CD4-positive, alpha-beta T cell (primary cell): ENCODE measurements around the gene CPLANE1. TPM values are rescaled to one million over a fixed set of nuclear protein-coding genes. Genes with fewer than 3 reads are reported as not detected.

Experiments
- ATAC-seq: fragments of 200-7000 bp; cut with Tn5 transposase; one replicate; pipeline ENCODE4 v1.10.0; 2022; ENCODE audit warnings: mild to moderate bottlenecking; ENCODE audit not compliant: poor library complexity
- CTCF ChIA-PET: fragments of 350-600 bp; sonication (Branson Sonifier 250); formaldehyde crosslinking; loops from one replicate; lab custom pipeline; 2021; ENCODE audit warnings: antibody characterized with exemption, inconsistent platforms; lab: Charles Lee
- POLR2A ChIA-PET: fragments of 350-600 bp; sonication (Branson Sonifier 250); formaldehyde crosslinking; loops from one replicate; lab custom pipeline; 2021; ENCODE audit warnings: antibody characterized with exemption, inconsistent platforms; lab: Charles Lee
- DNase-seq, 14 experiments: peaks; one replicate each; pipeline ENCODE4 v3.0.0-alpha.2; 2013 to 2020; ENCODE audit warnings: mixed read lengths in 2 of 14
- H3K27ac ChIP-seq, 2 donors: one replicate each; pipeline versions ENCODE4 v1.5.1 to v1.7.0; 2013; ENCODE audit warnings: low read length in 2 of 2, low read depth in 1 of 2, mild to moderate bottlenecking in 1 of 2
- H3K27me3 ChIP-seq, 2 experiments: 1 replicate in 1 of 2; 2 replicates in 1 of 2; pipeline versions ENCODE4 v1.6.1 to v1.7.0; 2013; ENCODE audit warnings: low read length in 2 of 2, control low read depth in 1 of 2, mild to moderate bottlenecking in 1 of 2, moderate library complexity in 1 of 2; ENCODE audit not compliant: insufficient read depth in 2 of 2, control insufficient read depth in 1 of 2
- H3K36me3 ChIP-seq: one replicate; pipeline ENCODE4 v1.6.1; 2013; ENCODE audit warnings: low read length, control low read depth; ENCODE audit not compliant: insufficient read depth
- H3K4me1 ChIP-seq: one replicate; pipeline ENCODE4 v1.6.1; 2013; ENCODE audit warnings: low read length, control low read depth; ENCODE audit not compliant: insufficient read depth
- H3K4me3 ChIP-seq: one replicate; pipeline ENCODE4 v1.5.1; 2013; ENCODE audit warnings: mild to moderate bottlenecking, low read length, moderate library complexity
- H3K9me3 ChIP-seq, 2 experiments: 1 replicate in 1 of 2; 2 replicates in 1 of 2; pipeline versions ENCODE4 v1.6.1 to v1.7.0; 2013; ENCODE audit warnings: low read length in 2 of 2, mild to moderate bottlenecking in 2 of 2, control low read depth in 1 of 2, moderate library complexity in 1 of 2; ENCODE audit not compliant: control insufficient read depth in 1 of 2, insufficient read depth in 1 of 2
- H3K27ac Mint-ChIP-seq: one replicate; pipeline ENCODE4 v1.8.0; 2020; ENCODE audit warnings: mixed read lengths
- H3K27me3 Mint-ChIP-seq: one replicate; pipeline ENCODE4 v1.8.0; 2021; ENCODE audit warnings: mixed read lengths
- H3K36me3 Mint-ChIP-seq: one replicate; pipeline ENCODE4 v1.8.0; 2021; ENCODE audit warnings: low read depth, mixed read lengths
- H3K4me1 Mint-ChIP-seq: one replicate; pipeline ENCODE4 v1.8.0; 2021; ENCODE audit warnings: low read depth, mixed read lengths
- H3K4me3 Mint-ChIP-seq: one replicate; pipeline ENCODE4 v1.8.0; 2020; ENCODE audit warnings: mild to moderate bottlenecking, mixed read lengths
- H3K9me3 Mint-ChIP-seq: one replicate; pipeline ENCODE4 v1.8.0; 2020; ENCODE audit warnings: mixed read lengths
- CTCF ChIP-seq: fragments of 200-600 bp; IDR thresholded peaks from one replicate; pipeline ENCODE4 v1.8.0; 2022; ENCODE audit warnings: antibody characterized with exemption, mild to moderate bottlenecking
- intact Hi-C, 2 experiments: fragments of 100-400 bp; cut with DNase I in 1 of 2; cut with micrococcal nuclease in 1 of 2; formaldehyde crosslinking; loops; one replicate each; pipeline versions ENCODE4 v1.15.1 to v1.9.0; 2023 to 2025; cut with DNase I, micrococcal nuclease
- total RNA-seq, 174 experiments: library from RNA in 2 of 174; stranded (reverse) in 2 of 174; gene quantifications; one replicate each; pipeline ENCODE4 v1.2.3 and lab custom pipeline; 2021 to 2026

Gene CPLANE1
- total RNA-seq, 2 experiments from 2014 or later, result 4.9 to 5.7 TPM

- no peak for TF ChIP-seq CTCF
- Histone ChIP-seq H3K27ac (no peak overlapping the region), H3K4me3 (peak overlapping the region; percentile 15), H3K4me1 (peaks cover 11% of the 10 kb centered on the region), H3K36me3 (peaks cover 7% of the 10 kb centered on the region), H3K27me3 (no peaks in the 10 kb centered on the region), H3K9me3 (no peaks in the 10 kb centered on the region)
- Mint-ChIP-seq H3K36me3 (peaks cover 41% of the 10 kb centered on the region), H3K9me3 (no peaks in the 10 kb centered on the region), H3K4me1 (peaks cover 41% of the 10 kb centered on the region), H3K27ac (peak overlapping the region; percentile 30), H3K27me3 (no peaks in the 10 kb centered on the region), H3K4me3 (peak overlapping the region; percentile 71)
- ATAC-seq (peak; percentile 71), DNase-seq (peak in 4 of 14 experiments; percentile 5 to 78 (median 54))
- intact Hi-C loops, result no loop called here
- CTCF ChIA-PET, result no interaction called here
- POLR2A ChIA-PET, result interaction anchor here (1.1 kb wide), 1 partner anchor 40 kb away, joined by 3 read pairs; no protein-coding TSS in a partner anchor
These were observed 137.5 kb downstream of the CPLANE1 start for GRCh38 chr5:37111426-37112382.

- H3K27me3 ChIP-seq, result no peaks in the 10 kb centered on the region
- Mint-ChIP-seq H3K9me3 (no peaks in the 10 kb centered on the region), H3K4me3 (peak overlapping the region; percentile 5), H3K27me3 (no peaks in the 10 kb centered on the region), H3K27ac (peak overlapping the region; percentile 12), H3K36me3 (peaks cover 54% of the 10 kb centered on the region), H3K4me1 (peaks cover 41% of the 10 kb centered on the region)
- H3K4me1 ChIP-seq, result peaks cover 11% of the 10 kb centered on the region
- no peak overlapping the region for H3K27ac ChIP-seq
- intact Hi-C loops, result no loop called here
- H3K9me3 ChIP-seq, result no peaks in the 10 kb centered on the region
- TF ChIP-seq CTCF, result no peak
- POLR2A ChIA-PET, result no interaction called here
- DNase-seq (no peak), ATAC-seq (no peak)
- H3K36me3 ChIP-seq, result peaks cover 6% of the 10 kb centered on the region
- no peak overlapping the region for H3K4me3 ChIP-seq
- CTCF ChIA-PET, result no interaction called here
These were observed 139.0 kb downstream of the CPLANE1 start for GRCh38 chr5:37110135-37110534.

GRCh38 chr5:37109338-37109737, 139.8 kb downstream of the CPLANE1 start:
- ChIA-PET CTCF (no interaction called here), POLR2A (no interaction called here)
- Histone ChIP-seq H3K36me3 (no peaks in the 10 kb centered on the region), H3K27me3 (no peaks in the 10 kb centered on the region), H3K4me3 (no peak overlapping the region), H3K9me3 (no peaks in the 10 kb centered on the region), H3K4me1 (peaks cover 11% of the 10 kb centered on the region), H3K27ac (no peak overlapping the region)
- no peak for DNase-seq
- no peak for ATAC-seq
- H3K27me3 Mint-ChIP-seq, result no peaks in the 10 kb centered on the region
- no peak overlapping the region for H3K27ac Mint-ChIP-seq
- H3K9me3 Mint-ChIP-seq, result no peaks in the 10 kb centered on the region
- peaks cover 54% of the 10 kb centered on the region for H3K36me3 Mint-ChIP-seq
- no peak overlapping the region for H3K4me3 Mint-ChIP-seq
- H3K4me1 Mint-ChIP-seq, result peaks cover 41% of the 10 kb centered on the region
- no peak for TF ChIP-seq CTCF
- intact Hi-C loops, result no loop called here
